Right lobe of liver (tissue), 4 donors: ENCODE data around the gene LY6G5C.

Experiments
- POLR2A ChIP-seq: fragments of 450-650 bp; IDR thresholded peaks from one replicate; pipeline ENCODE4 v1.6.1; 2017; ENCODE audit warnings: antibody characterized with exemption, mild to moderate bottlenecking
- TF ChIP-seq, protein P1 (sequence below), 4 donors: fragments of 200-600 bp in 3 of 4; fragments of 450-650 bp in 1 of 4; IDR thresholded peaks; one replicate each; pipeline versions ENCODE4 v1.5.1 to v1.8.0; 2016 to 2022; ENCODE audit warnings: antibody characterized with exemption in 4 of 4, mild to moderate bottlenecking in 2 of 4
- donor health status: DM: no; HTN: no; CAD: no.
- donor health status: DM: no; HTN: no; CAD: no.
- donor health status: DM: no; HTN: yes; CAD: no.

DNA sequence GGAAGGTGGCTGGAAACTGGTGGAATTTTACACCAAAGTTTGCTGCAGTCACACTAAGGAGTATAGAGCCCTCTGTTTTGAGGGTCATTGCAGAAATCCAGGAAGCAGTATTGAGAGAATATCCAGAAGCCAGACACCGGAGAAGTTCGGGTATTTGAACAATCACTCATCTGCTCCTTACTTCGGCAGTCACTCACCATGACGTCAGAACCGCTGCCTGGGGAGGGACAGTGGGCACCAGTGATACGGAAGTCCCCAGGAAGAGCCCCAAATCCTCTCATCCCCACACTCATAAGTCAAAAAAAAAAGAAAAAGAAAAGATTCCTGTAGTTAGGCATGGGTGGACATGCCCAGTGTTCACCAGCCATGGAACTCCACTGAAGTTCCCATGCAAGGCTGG lies 4.0 kb downstream of the LY6G5C start:
- TF ChIP-seq, protein P1, sequence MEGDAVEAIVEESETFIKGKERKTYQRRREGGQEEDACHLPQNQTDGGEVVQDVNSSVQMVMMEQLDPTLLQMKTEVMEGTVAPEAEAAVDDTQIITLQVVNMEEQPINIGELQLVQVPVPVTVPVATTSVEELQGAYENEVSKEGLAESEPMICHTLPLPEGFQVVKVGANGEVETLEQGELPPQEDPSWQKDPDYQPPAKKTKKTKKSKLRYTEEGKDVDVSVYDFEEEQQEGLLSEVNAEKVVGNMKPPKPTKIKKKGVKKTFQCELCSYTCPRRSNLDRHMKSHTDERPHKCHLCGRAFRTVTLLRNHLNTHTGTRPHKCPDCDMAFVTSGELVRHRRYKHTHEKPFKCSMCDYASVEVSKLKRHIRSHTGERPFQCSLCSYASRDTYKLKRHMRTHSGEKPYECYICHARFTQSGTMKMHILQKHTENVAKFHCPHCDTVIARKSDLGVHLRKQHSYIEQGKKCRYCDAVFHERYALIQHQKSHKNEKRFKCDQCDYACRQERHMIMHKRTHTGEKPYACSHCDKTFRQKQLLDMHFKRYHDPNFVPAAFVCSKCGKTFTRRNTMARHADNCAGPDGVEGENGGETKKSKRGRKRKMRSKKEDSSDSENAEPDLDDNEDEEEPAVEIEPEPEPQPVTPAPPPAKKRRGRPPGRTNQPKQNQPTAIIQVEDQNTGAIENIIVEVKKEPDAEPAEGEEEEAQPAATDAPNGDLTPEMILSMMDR (IDR thresholded peaks at IDR 0.05), result no peak
- no peak for TF ChIP-seq POLR2A
